OCI-LY7 (cell line): ENCODE results near the gene MTMR1.

Experiments
- EZH2phosphoT487 ChIP-seq: fragments of 200-600 bp; sonication (generic); IDR thresholded peaks from 2 replicates; pipeline ENCODE4 v1.6.1; 2018; ENCODE audit warnings: low read depth, borderline replicate concordance, mild to moderate bottlenecking, mixed run types, antibody characterized with exemption, low read length, moderate library complexity, mixed read lengths
- TF ChIP-seq, protein P1 (sequence below): fragments of 200-600 bp; sonication (generic); conservative IDR thresholded peaks from 2 replicates; pipeline ENCODE4 v1.5.1; 2014; ENCODE audit warnings: mild to moderate bottlenecking, antibody characterized with exemption, low read length, moderate library complexity, mixed read lengths

DNA sequence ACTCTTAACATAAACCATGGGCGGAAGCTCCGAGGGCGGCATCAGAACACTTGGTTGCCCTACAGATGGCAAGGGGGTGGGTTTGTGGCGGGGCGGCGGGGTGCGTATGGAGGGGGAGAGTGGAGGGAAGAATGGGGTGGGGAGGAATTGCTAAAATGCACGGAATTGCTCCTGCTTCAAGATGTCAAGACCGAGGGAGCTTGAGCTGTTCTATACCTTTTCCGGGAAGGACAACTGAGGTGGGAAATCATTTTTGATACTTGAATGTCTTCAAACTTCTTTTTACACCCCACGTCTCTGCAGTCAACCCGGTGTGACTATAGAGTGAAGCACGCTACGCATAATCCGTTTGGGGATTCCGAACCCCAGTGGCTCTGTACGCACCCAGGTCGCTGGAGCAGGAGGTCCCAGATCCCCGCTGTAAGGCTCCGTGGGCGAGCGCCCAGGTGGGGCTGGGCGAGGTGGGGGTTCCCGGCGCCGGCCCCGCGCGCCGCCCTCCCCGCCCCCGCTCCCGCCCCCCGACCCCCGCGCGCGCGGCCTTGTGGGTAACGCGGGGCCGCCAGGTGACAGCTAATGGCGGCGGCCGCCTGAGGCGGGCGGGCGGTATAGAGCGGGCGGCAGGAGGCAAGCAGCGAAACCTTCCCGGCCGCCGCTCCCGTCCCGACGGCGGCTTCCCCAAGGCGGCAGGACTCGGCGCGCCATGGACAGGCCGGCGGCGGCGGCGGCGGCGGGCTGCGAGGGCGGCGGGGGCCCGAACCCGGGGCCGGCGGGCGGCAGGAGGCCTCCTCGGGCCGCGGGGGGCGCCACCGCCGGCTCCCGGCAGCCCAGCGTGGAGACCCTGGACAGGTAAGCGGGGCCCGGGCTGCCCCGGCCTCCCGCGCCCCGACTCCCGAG lies at the start of gene MTMR1:
- TF ChIP-seq, protein P1, sequence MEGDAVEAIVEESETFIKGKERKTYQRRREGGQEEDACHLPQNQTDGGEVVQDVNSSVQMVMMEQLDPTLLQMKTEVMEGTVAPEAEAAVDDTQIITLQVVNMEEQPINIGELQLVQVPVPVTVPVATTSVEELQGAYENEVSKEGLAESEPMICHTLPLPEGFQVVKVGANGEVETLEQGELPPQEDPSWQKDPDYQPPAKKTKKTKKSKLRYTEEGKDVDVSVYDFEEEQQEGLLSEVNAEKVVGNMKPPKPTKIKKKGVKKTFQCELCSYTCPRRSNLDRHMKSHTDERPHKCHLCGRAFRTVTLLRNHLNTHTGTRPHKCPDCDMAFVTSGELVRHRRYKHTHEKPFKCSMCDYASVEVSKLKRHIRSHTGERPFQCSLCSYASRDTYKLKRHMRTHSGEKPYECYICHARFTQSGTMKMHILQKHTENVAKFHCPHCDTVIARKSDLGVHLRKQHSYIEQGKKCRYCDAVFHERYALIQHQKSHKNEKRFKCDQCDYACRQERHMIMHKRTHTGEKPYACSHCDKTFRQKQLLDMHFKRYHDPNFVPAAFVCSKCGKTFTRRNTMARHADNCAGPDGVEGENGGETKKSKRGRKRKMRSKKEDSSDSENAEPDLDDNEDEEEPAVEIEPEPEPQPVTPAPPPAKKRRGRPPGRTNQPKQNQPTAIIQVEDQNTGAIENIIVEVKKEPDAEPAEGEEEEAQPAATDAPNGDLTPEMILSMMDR: no peak
- TF ChIP-seq EZH2phosphoT487: no peak
